Esophagus squamous epithelium (tissue), 5 donors: ENCODE data around the gene ISCA2. TPM values are rescaled to one million over a fixed set of nuclear protein-coding genes. Genes with fewer than 3 reads are reported as not detected.
A peak's percentile ranks its signal among the peaks of the same experiment; 100 is the strongest.
"Not testable (repeated sequence)": the region's sequence is repeated elsewhere in the genome, so short reads cannot be mapped to it uniquely, and the experiment has no call there.

ENCODE experiments used
- DNase-seq: peaks from one replicate; lab custom pipeline; 2025; lab: John Stamatoyannopoulos, UW
- H3K27ac ChIP-seq, 4 donors: fragments of 200-600 bp; sonication (generic); one replicate each; pipeline ENCODE4 v1.5.1; 2016 to 2019; ENCODE audit warnings: mild to moderate bottlenecking in 1 of 4
- H3K27me3 ChIP-seq, 4 donors: fragments of 200-600 bp; sonication (generic); 1 replicate in 3 of 4; 2 replicates in 1 of 4; pipeline versions ENCODE4 v1.5.1 to v1.6.0; 2017 to 2021; ENCODE audit warnings: antibody characterized with exemption in 1 of 4
- H3K36me3 ChIP-seq, 3 donors: fragments of 200-600 bp; sonication (generic); one replicate each; pipeline ENCODE4 v1.5.1; 2016 to 2019
- H3K4me1 ChIP-seq, 3 donors: fragments of 200-600 bp; sonication (generic); one replicate each; pipeline ENCODE4 v1.5.1; 2017 to 2019
- H3K4me3 ChIP-seq, 4 donors: fragments of 200-600 bp; sonication (generic); 1 replicate in 3 of 4; 2 replicates in 1 of 4; pipeline ENCODE4 v1.5.1; 2016 to 2019; ENCODE audit warnings: mild to moderate bottlenecking in 2 of 4, moderate library complexity in 1 of 4
- H3K9me3 ChIP-seq, 3 donors: fragments of 200-600 bp; sonication (generic); one replicate each; pipeline ENCODE4 v1.5.1; 2016 to 2019
- POLR2A ChIP-seq, 4 donors: fragments of 450-650 bp; IDR thresholded peaks; one replicate each; pipeline ENCODE4 v1.6.1; 2017; ENCODE audit warnings: antibody characterized with exemption in 4 of 4, mild to moderate bottlenecking in 4 of 4, moderate library complexity in 3 of 4
- WGBS, 2 donors: methylation state at CpG; one replicate each; pipeline ENCODE4 v1.1.5; 2018; 5-methylcytosine and 5-hydroxymethylcytosine counted together
- intact Hi-C: fragments of 100-400 bp; cut with DNase I; formaldehyde crosslinking; loops from one replicate; pipeline ENCODE4 v1.15.0; 2022
- total RNA-seq, 4 donors: library from RNA; depleted of rRNA; stranded (reverse); fragments of >200 nt; gene quantifications; one replicate each; pipeline ENCODE4 v1.1.0, GENCODE V29; 2016
- TF ChIP-seq, protein P1 (sequence below), 6 experiments: fragments of 450-650 bp in 4 of 6; fragments of 200-600 bp in 2 of 6; sonication (generic) in 2 of 6; IDR thresholded peaks; one replicate each; pipeline ENCODE4 v1.5.1; 2016 to 2019; ENCODE audit warnings: antibody characterized with exemption in 6 of 6, mild to moderate bottlenecking in 4 of 6, moderate library complexity in 4 of 6
- donor health status: DM: yes; HTN: yes; CAD: no.

ISCA2 gene
- total RNA-seq, 4 donors from 2014 or later: 4.6 to 15.1 (median 6.2) TPM

DNA sequence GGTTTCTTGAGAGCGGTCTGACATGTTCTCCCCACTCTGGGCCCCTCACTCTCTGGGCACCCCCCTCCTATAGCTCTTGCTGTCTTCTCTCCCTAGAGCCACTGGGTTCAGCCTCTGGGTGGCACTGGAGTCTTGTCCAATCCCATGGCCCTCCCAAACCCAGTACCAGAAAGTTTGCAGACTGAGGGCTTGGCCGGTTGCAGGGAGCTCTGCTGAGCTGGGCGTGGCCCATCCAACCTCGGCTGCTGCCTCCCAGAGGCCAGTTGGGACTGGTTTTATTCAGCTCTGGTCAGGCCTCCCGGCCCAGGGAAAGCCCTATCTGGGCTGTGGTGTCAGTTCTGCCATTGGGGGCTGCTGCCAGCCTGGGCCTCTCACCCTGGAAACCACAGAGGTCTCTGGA, 37.9 kb downstream of the ISCA2 start:
- 38 to 65% methylated on average over 2 to 5 of the region's 5 CpGs for WGBS, 2 donors
- no peak for DNase-seq
- Histone ChIP-seq H3K9me3 (no peaks in the 10 kb centered on the region), H3K4me1 (peaks cover 5 to 10% (median 7%) of the 10 kb centered on the region in 3 donors), H3K4me3 (no peak overlapping the region), H3K27ac (peak overlapping the region in 1 of 4 donors; percentile 17), H3K36me3 (peaks cover 0 to 40% (median 0%) of the 10 kb centered on the region in 3 donors), H3K27me3 (no peaks in the 10 kb centered on the region)
- intact Hi-C loops: no loop called here
- TF ChIP-seq, protein P1, sequence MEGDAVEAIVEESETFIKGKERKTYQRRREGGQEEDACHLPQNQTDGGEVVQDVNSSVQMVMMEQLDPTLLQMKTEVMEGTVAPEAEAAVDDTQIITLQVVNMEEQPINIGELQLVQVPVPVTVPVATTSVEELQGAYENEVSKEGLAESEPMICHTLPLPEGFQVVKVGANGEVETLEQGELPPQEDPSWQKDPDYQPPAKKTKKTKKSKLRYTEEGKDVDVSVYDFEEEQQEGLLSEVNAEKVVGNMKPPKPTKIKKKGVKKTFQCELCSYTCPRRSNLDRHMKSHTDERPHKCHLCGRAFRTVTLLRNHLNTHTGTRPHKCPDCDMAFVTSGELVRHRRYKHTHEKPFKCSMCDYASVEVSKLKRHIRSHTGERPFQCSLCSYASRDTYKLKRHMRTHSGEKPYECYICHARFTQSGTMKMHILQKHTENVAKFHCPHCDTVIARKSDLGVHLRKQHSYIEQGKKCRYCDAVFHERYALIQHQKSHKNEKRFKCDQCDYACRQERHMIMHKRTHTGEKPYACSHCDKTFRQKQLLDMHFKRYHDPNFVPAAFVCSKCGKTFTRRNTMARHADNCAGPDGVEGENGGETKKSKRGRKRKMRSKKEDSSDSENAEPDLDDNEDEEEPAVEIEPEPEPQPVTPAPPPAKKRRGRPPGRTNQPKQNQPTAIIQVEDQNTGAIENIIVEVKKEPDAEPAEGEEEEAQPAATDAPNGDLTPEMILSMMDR (IDR thresholded peaks at IDR 0.05): peak in 4 of 6 experiments; percentile 10 to 34 (median 22)
- TF ChIP-seq POLR2A (IDR thresholded peaks at IDR 0.05): no peak

DNA sequence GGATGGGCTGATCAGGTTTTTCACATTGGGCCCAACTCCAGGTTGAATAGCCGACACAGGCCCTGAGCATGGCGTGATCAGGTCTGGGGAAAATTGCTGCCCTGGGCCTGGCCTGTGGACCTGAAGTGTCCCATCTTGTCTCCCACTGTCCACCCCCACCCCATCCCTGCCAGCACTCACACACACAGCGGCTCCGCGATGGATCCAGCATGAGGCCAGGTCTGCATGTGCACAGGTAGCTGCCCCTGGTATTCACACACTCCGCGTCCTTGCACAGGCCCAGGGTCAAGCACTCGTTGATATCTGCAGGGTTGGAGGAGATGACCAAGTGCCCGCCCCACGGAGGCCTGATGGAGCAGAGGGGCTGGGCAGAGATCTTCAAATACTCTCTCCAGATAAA, 38.7 kb downstream of the ISCA2 start:
- DNase-seq: no peak
- Histone ChIP-seq H3K27me3 (no peaks in the 10 kb centered on the region), H3K4me1 (peaks cover 5 to 10% (median 7%) of the 10 kb centered on the region in 3 donors), H3K36me3 (peaks cover 0 to 40% (median 0%) of the 10 kb centered on the region in 3 donors), H3K9me3 (no peaks in the 10 kb centered on the region), H3K4me3 (no peak overlapping the region), H3K27ac (no peak overlapping the region)
- 88 to 93% methylated on average over 3 to 7 of the region's 10 CpGs for WGBS, 2 donors
- TF ChIP-seq, protein P1 (IDR thresholded peaks at IDR 0.05): no peak
- no peak for TF ChIP-seq POLR2A (IDR thresholded peaks at IDR 0.05)
- intact Hi-C loops: no loop called here

DNA sequence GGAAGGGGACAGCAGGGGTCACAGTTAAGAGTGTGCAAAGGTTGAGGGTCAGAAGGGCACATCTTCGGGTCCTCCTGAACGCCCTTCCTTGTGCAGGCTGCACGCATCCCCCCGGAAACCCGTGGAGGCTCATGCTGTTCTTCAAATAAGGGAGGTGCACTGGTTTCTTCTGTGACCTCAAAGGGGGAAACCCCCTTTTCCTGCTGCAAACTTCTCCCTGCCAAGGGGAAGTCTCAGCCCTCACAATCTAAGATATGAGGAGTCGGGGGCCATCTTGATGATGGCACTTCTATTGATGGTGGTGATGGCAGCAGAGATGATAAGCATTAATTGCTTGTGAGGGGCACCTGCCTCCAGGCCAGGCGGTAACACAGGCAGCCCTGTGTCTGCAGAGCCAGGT, 40.0 kb downstream of the ISCA2 start:
- Histone ChIP-seq H3K4me3 (no peak overlapping the region), H3K27ac (no peak overlapping the region), H3K27me3 (no peaks in the 10 kb centered on the region), H3K9me3 (no peaks in the 10 kb centered on the region), H3K4me1 (peaks cover 5 to 10% (median 7%) of the 10 kb centered on the region in 3 donors), H3K36me3 (peaks cover 0 to 42% (median 0%) of the 10 kb centered on the region in 3 donors)
- TF ChIP-seq, protein P1 (IDR thresholded peaks at IDR 0.05): no peak
- TF ChIP-seq POLR2A (IDR thresholded peaks at IDR 0.05): no peak
- 77 to 80% methylated on average over 5 to 7 of the region's 7 CpGs for WGBS, 2 donors
- no peak for DNase-seq
- intact Hi-C loops: no loop called here

DNA sequence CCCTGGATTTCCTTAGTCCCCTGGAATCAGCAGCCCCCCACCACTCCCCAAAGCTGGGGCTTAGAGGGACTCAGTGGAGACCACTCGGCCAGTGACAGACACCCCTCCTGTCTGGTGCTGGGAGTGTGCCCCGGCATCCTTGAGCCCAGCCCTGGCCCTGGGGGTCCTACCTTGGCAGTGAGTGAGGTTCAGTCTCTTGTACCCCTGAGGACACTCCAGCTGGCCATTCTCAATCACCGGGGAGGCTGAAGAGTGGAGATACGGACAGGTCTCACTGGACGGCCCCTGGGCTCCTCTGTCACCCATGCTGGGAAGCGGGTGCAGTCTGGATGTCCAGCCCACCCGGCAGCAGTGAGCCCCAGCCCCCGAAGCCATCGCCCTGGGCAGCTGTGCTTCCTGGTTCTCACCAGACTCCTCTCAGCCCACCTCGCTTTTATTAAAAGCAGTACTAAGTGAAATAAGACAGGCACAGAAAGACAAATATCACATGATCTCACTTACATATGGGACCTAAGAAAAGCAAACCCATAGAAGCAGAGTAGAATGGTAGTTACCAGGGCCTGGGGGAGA, 42.3 kb downstream of the ISCA2 start:
- TF ChIP-seq POLR2A (IDR thresholded peaks at IDR 0.05): no peak
- TF ChIP-seq, protein P1 (IDR thresholded peaks at IDR 0.05): no peak
- Histone ChIP-seq H3K4me1 (peaks cover 5 to 10% (median 7%) of the 10 kb centered on the region in 3 donors), H3K27ac (no peak overlapping the region), H3K4me3 (no peak overlapping the region), H3K9me3 (no peaks in the 10 kb centered on the region), H3K36me3 (peaks cover 0 to 33% (median 0%) of the 10 kb centered on the region in 3 donors), H3K27me3 (no peaks in the 10 kb centered on the region)
- DNase-seq: no peak
- no CpG with 5 or more reads among the region's 10 CpGs for WGBS, 2 donors
- intact Hi-C loops: no loop called here

DNA sequence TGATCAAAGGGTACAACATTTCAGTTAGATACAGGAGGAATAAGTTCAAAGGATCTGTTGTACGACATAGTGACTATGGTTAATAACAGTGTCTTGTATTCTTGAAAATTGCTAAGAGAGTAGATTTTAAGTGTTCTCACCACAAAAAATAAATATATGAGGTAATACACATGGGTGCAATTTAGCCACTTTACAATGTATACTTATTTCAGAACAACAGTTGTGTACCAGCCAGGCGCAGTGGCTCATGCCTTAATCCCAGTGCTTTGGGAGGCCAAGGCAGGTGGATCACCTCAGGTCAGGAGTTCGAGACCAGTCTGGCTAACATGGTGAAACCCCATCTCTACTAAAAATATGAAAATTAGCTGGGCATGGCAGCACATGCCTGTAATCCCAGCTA, 42.8 kb downstream of the ISCA2 start:
- H3K9me3 ChIP-seq, intact Hi-C loops: not testable (repeated sequence)
- 83 to 86% methylated on average over 3 of the region's 3 CpGs for WGBS, 2 donors

More for the DNA sequence above, 42.8 kb downstream of the ISCA2 start:
- DNase-seq, H3K27ac ChIP-seq, H3K4me1 ChIP-seq, H3K4me3 ChIP-seq, H3K27me3 ChIP-seq: not testable (repeated sequence)
- H3K36me3 ChIP-seq: peaks cover 0 to 33% (median 0%) of the 10 kb centered on the region in 3 donors
